HepG2 (cell line): ENCODE measurements around the gene KRTCAP2. TPM values are rescaled to one million over a fixed set of nuclear protein-coding genes. Genes with fewer than 3 reads are reported as not detected.

Experiments used
- FOXJ3 ChIP-seq: sonication (generic); formaldehyde crosslinking; IDR thresholded peaks from 2 replicates; pipeline ENCODE4 v1.4.0; 2020; ENCODE audit warnings: missing genetic modification reagents, mild to moderate bottlenecking, borderline replicate concordance
- GATA4 ChIP-seq: sonication (generic); IDR thresholded peaks from 2 replicates; pipeline ENCODE4 v1.6.1; 2016; ENCODE audit warnings: antibody characterized with exemption, low read depth, borderline replicate concordance
- HNF4A ChIP-seq: sonication (generic); formaldehyde crosslinking; IDR thresholded peaks from 2 replicates; pipeline ENCODE4 v1.4.0; 2020; ENCODE audit warnings: missing genetic modification reagents
- NFE2L1 ChIP-seq: sonication (generic); formaldehyde crosslinking; IDR thresholded peaks from 2 replicates; pipeline ENCODE4 v1.4.0; 2020; ENCODE audit warnings: missing genetic modification reagents, mild to moderate bottlenecking, borderline replicate concordance
- NR2C2 ChIP-seq: sonication (generic); formaldehyde crosslinking; IDR thresholded peaks from 2 replicates; pipeline ENCODE4 v1.4.0; 2020; ENCODE audit warnings: missing genetic modification reagents, mild to moderate bottlenecking, moderate library complexity, borderline replicate concordance
- POGZ ChIP-seq: sonication (generic); formaldehyde crosslinking; IDR thresholded peaks from 2 replicates; pipeline ENCODE4 v1.4.0; 2020; ENCODE audit warnings: mild to moderate bottlenecking, missing genetic modification reagents
- RXRA ChIP-seq: sonication (generic); formaldehyde crosslinking; IDR thresholded peaks from 2 replicates; pipeline ENCODE4 v1.5.1; 2020; ENCODE audit warnings: missing genetic modification reagents
- SP1 ChIP-seq, 2 experiments: fragments of 450-650 bp in 1 of 2; sonication (generic) in 1 of 2; formaldehyde crosslinking in 1 of 2; IDR thresholded peaks; 2 replicates each; pipeline versions ENCODE4 v1.4.0 to v1.6.1; 2016 to 2020; ENCODE audit warnings: missing genetic modification reagents in 1 of 2
- TAF15 ChIP-seq: fragments of 200-400 bp; formaldehyde crosslinking; IDR thresholded peaks from one replicate; pipeline ENCODE4 v1.6.1; 2018; ENCODE audit warnings: mild to moderate bottlenecking, low read depth, low read length; ENCODE audit not compliant: poor library complexity, severe bottlenecking
- TBP ChIP-seq: sonication (generic); formaldehyde crosslinking; IDR thresholded peaks from 2 replicates; pipeline ENCODE4 v1.5.0; 2020; ENCODE audit warnings: missing genetic modification reagents
- XBP1 ChIP-seq: sonication (generic); formaldehyde crosslinking; IDR thresholded peaks from 2 replicates; pipeline ENCODE4 v1.5.0; 2020; ENCODE audit warnings: missing genetic modification reagents
- ZNF138 ChIP-seq: sonication (generic); formaldehyde crosslinking; IDR thresholded peaks from 2 replicates; pipeline ENCODE4 v1.5.0; 2020; ENCODE audit warnings: mild to moderate bottlenecking, low read depth, missing genetic modification reagents
- ZNF431 ChIP-seq: sonication (generic); formaldehyde crosslinking; IDR thresholded peaks from 2 replicates; pipeline ENCODE4 v1.9.0; 2022; ENCODE audit warnings: missing genetic modification reagents, low read depth, mild to moderate bottlenecking, borderline replicate concordance
- ZNF589 ChIP-seq: sonication (generic); formaldehyde crosslinking; conservative IDR thresholded peaks from 2 replicates; pipeline ENCODE4 v1.8.0; 2022; ENCODE audit warnings: mild to moderate bottlenecking, moderate library complexity, missing genetic modification reagents
- ZNF772 ChIP-seq: sonication (generic); formaldehyde crosslinking; IDR thresholded peaks from 2 replicates; pipeline ENCODE4 v1.5.0; 2020; ENCODE audit warnings: mild to moderate bottlenecking, missing genetic modification reagents
- ZNF781 ChIP-seq: sonication (generic); formaldehyde crosslinking; IDR thresholded peaks from 2 replicates; pipeline ENCODE4 v1.5.1; 2020; ENCODE audit warnings: borderline replicate concordance, mild to moderate bottlenecking, missing genetic modification reagents; ENCODE audit errors: not compliant biosample characterization
- ZNF841 ChIP-seq: sonication (generic); formaldehyde crosslinking; IDR thresholded peaks from 2 replicates; pipeline ENCODE4 v1.8.1; 2023; ENCODE audit warnings: missing genetic modification reagents, borderline replicate concordance
- polyA plus RNA-seq, 8 experiments: library from polyadenylated mRNA; depleted of rRNA in 3 of 8; stranded (reverse) in 7 of 8; unstranded in 1 of 8; fragments of >200 nt; fragmentation: Illumina TruSeq in 4 of 8; extraction: Trizol in 4 of 8; gene quantifications; 2 replicates each; pipeline versions ENCODE4 v1.2.1 to v1.2.3, GENCODE V29; 2011 to 2016; ENCODE audit warnings: low read depth in 4 of 8, missing spikeins in 1 of 8, mixed read lengths in 1 of 8; ENCODE audit not compliant: insufficient read depth in 1 of 8
- total RNA-seq, 5 experiments: library from RNA; depleted of rRNA; stranded (reverse); fragments of >200 nt; fragmentation: Illumina TruSeq; extraction: Trizol; gene quantifications; 2 replicates each; pipeline ENCODE4 v1.2.3, GENCODE V29; 2016; ENCODE audit warnings: low read depth in 1 of 5
- TF ChIP-seq, protein P1 (sequence below): sonication (generic); formaldehyde crosslinking; IDR thresholded peaks from 2 replicates; pipeline ENCODE4 v1.4.0; 2020; ENCODE audit warnings: missing genetic modification reagents, borderline replicate concordance
- TF ChIP-seq, protein P2 (sequence below): sonication (generic); formaldehyde crosslinking; IDR thresholded peaks from 2 replicates; pipeline ENCODE4; 2020; ENCODE audit warnings: missing genetic modification reagents, mild to moderate bottlenecking, borderline replicate concordance
- TF ChIP-seq, protein P3 (sequence below), 2 experiments: fragments of 450-650 bp in 1 of 2; sonication (generic) in 1 of 2; formaldehyde crosslinking; IDR thresholded peaks; 2 replicates each; pipeline versions ENCODE4 v1.5.0 to v1.8.0; 2020 to 2022; ENCODE audit warnings: mild to moderate bottlenecking in 1 of 2, missing genetic modification reagents in 1 of 2

The KRTCAP2 gene
- total and polyA plus RNA-seq, 2 of the 13 experiments (the other 11 are each of a cell fraction or from before 2014, with no cell fraction given), result 77.3 to 79.4 TPM

DNA sequence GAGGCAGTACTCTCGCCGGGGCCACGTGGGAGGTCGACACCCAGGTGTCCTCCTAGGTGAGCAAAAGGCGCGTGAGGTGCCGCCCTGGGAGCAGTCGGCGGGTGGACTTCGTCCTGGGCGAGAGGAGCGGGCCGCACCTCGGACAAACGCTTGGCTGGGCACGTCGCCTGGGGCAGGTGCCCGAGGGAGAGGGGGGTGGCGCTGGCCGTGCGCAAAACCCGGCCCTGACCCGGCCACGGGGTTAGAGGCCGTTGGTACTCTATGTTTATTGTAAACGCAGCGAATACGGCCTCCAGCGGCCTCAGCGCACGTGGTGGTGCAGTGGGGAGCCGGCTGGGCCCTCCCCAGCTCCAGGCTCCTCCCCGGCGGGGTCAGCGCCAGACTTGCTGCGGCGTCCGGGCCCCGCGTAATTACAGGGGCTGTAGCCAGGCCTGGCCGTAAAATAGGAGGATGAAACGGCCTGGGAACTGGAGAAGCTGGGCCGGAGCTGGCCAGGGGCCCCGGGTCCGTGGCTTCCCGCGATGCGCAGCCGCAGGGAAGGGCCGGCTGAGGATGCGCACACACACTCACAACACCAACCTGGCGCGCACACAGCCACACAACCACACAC lies 47.1 kb downstream of the KRTCAP2 start (continued):
- TF ChIP-seq, protein P1, sequence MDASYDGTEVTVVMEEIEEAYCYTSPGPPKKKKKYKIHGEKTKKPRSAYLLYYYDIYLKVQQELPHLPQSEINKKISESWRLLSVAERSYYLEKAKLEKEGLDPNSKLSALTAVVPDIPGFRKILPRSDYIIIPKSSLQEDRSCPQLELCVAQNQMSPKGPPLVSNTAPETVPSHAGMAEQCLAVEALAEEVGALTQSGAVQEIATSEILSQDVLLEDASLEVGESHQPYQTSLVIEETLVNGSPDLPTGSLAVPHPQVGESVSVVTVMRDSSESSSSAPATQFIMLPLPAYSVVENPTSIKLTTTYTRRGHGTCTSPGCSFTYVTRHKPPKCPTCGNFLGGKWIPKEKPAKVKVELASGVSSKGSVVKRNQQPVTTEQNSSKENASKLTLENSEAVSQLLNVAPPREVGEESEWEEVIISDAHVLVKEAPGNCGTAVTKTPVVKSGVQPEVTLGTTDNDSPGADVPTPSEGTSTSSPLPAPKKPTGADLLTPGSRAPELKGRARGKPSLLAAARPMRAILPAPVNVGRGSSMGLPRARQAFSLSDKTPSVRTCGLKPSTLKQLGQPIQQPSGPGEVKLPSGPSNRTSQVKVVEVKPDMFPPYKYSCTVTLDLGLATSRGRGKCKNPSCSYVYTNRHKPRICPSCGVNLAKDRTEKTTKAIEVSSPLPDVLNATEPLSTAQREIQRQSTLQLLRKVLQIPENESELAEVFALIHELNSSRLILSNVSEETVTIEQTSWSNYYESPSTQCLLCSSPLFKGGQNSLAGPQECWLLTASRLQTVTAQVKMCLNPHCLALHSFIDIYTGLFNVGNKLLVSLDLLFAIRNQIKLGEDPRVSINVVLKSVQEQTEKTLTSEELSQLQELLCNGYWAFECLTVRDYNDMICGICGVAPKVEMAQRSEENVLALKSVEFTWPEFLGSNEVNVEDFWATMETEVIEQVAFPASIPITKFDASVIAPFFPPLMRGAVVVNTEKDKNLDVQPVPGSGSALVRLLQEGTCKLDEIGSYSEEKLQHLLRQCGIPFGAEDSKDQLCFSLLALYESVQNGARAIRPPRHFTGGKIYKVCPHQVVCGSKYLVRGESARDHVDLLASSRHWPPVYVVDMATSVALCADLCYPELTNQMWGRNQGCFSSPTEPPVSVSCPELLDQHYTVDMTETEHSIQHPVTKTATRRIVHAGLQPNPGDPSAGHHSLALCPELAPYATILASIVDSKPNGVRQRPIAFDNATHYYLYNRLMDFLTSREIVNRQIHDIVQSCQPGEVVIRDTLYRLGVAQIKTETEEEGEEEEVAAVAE, result peak; percentile 85; the same call in 1 of the 2 replicates
- peak; percentile 93; the same call in 1 of the 2 replicates for TF ChIP-seq ZNF138
- TF ChIP-seq ZNF431 (CRISPR knock-in tag), result no peak; the same call in none of the 2 replicates
- TF ChIP-seq TBP, result no peak
- TF ChIP-seq, protein P2, sequence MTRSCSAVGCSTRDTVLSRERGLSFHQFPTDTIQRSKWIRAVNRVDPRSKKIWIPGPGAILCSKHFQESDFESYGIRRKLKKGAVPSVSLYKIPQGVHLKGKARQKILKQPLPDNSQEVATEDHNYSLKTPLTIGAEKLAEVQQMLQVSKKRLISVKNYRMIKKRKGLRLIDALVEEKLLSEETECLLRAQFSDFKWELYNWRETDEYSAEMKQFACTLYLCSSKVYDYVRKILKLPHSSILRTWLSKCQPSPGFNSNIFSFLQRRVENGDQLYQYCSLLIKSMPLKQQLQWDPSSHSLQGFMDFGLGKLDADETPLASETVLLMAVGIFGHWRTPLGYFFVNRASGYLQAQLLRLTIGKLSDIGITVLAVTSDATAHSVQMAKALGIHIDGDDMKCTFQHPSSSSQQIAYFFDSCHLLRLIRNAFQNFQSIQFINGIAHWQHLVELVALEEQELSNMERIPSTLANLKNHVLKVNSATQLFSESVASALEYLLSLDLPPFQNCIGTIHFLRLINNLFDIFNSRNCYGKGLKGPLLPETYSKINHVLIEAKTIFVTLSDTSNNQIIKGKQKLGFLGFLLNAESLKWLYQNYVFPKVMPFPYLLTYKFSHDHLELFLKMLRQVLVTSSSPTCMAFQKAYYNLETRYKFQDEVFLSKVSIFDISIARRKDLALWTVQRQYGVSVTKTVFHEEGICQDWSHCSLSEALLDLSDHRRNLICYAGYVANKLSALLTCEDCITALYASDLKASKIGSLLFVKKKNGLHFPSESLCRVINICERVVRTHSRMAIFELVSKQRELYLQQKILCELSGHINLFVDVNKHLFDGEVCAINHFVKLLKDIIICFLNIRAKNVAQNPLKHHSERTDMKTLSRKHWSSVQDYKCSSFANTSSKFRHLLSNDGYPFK (CRISPR knock-in tag), result peak; percentile 84; the same call in 1 of the 2 replicates
- TF ChIP-seq ZNF589, result peak; percentile 95; the same call in 1 of the 2 replicates
- no peak for TF ChIP-seq ZNF841 (CRISPR knock-in tag)
- TF ChIP-seq SP1 (IDR thresholded peaks at IDR 0.05), result no peak
- peak; percentile 45 for TF ChIP-seq SP1 (CRISPR knock-in tag; IDR thresholded peaks at IDR 0.05)
- peak; percentile 100 for TF ChIP-seq RXRA (CRISPR knock-in tag)
- peak; percentile 98 for TF ChIP-seq ZNF772
- TF ChIP-seq, protein P3, sequence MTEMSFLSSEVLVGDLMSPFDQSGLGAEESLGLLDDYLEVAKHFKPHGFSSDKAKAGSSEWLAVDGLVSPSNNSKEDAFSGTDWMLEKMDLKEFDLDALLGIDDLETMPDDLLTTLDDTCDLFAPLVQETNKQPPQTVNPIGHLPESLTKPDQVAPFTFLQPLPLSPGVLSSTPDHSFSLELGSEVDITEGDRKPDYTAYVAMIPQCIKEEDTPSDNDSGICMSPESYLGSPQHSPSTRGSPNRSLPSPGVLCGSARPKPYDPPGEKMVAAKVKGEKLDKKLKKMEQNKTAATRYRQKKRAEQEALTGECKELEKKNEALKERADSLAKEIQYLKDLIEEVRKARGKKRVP (CRISPR knock-in tag; IDR thresholded peaks at IDR 0.05), result peak in 1 of 2 experiments; percentile 81; a peak in 2 of 4 replicates
- TF ChIP-seq NR2C2, result peak; percentile 90
- peak; percentile 70 for TF ChIP-seq TAF15
- peak; percentile 93 for TF ChIP-seq ZNF781 (CRISPR knock-in tag)
- peak; percentile 82 for TF ChIP-seq FOXJ3 (CRISPR knock-in tag)
- peak; percentile 95 for TF ChIP-seq HNF4A
- peak; percentile 84 for TF ChIP-seq POGZ (CRISPR knock-in tag)
- peak; percentile 62; the same call in 1 of the 2 replicates for TF ChIP-seq NFE2L1 (CRISPR knock-in tag)
- no peak for TF ChIP-seq XBP1 (CRISPR knock-in tag)
- peak; percentile 75; the same call in 1 of the 2 replicates for TF ChIP-seq GATA4
